ENCODE results near the gene NTF4.
A peak's percentile ranks its signal among the peaks of the same experiment; 100 is the strongest.
"Not testable (repeated sequence)": the region's sequence is repeated elsewhere in the genome, so short reads cannot be mapped to it uniquely, and the experiment has no call there.

DNA sequence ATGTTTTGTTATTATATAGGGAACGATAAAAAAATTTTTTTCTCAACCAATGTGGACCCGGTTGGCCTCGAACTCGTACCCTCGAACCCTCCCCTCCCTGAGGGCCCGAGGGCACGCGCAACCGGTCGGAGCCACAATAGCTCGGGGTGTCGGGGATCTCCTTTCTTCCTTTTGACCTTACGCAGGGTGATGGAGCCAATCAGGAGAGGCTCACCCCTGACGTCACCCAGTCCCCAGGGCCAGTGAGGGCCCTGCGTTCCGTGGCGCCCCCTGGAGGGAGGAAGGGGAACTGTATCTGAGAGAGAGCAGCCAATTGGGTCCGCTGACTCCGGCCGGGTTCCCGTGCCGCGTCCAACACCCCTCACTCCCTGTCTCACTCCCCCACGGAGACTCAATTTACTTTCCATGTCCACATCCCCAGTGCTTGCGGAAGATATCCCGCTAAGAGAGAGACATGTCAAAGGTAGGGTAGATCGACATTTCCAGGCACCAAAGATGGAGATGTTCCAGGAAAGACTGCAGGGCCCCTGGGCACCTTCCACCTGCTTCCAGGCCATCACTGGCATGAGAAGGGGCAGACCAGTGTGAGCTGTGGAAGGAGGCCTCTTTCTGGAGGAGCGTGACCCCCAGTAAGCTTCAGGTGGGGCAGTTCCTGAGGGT lies 32.8 kb downstream of the NTF4 start, which contains the start of gene CGB2:
- TF ChIP-seq, protein P1, sequence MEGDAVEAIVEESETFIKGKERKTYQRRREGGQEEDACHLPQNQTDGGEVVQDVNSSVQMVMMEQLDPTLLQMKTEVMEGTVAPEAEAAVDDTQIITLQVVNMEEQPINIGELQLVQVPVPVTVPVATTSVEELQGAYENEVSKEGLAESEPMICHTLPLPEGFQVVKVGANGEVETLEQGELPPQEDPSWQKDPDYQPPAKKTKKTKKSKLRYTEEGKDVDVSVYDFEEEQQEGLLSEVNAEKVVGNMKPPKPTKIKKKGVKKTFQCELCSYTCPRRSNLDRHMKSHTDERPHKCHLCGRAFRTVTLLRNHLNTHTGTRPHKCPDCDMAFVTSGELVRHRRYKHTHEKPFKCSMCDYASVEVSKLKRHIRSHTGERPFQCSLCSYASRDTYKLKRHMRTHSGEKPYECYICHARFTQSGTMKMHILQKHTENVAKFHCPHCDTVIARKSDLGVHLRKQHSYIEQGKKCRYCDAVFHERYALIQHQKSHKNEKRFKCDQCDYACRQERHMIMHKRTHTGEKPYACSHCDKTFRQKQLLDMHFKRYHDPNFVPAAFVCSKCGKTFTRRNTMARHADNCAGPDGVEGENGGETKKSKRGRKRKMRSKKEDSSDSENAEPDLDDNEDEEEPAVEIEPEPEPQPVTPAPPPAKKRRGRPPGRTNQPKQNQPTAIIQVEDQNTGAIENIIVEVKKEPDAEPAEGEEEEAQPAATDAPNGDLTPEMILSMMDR (conservative IDR thresholded peaks at IDR 0.05; ENCODE audit: low read depth in 2 of 2), result peak; percentile 67 to 70
- TF ChIP-seq, protein P2, sequence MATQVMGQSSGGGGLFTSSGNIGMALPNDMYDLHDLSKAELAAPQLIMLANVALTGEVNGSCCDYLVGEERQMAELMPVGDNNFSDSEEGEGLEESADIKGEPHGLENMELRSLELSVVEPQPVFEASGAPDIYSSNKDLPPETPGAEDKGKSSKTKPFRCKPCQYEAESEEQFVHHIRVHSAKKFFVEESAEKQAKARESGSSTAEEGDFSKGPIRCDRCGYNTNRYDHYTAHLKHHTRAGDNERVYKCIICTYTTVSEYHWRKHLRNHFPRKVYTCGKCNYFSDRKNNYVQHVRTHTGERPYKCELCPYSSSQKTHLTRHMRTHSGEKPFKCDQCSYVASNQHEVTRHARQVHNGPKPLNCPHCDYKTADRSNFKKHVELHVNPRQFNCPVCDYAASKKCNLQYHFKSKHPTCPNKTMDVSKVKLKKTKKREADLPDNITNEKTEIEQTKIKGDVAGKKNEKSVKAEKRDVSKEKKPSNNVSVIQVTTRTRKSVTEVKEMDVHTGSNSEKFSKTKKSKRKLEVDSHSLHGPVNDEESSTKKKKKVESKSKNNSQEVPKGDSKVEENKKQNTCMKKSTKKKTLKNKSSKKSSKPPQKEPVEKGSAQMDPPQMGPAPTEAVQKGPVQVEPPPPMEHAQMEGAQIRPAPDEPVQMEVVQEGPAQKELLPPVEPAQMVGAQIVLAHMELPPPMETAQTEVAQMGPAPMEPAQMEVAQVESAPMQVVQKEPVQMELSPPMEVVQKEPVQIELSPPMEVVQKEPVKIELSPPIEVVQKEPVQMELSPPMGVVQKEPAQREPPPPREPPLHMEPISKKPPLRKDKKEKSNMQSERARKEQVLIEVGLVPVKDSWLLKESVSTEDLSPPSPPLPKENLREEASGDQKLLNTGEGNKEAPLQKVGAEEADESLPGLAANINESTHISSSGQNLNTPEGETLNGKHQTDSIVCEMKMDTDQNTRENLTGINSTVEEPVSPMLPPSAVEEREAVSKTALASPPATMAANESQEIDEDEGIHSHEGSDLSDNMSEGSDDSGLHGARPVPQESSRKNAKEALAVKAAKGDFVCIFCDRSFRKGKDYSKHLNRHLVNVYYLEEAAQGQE (IDR thresholded peaks at IDR 0.05; ENCODE audit: unreplicated experiment), result not testable (repeated sequence)
- not testable (repeated sequence) for TF ChIP-seq EZH2 (IDR thresholded peaks at IDR 0.05; ENCODE audit: low read depth, unreplicated experiment); EZH2phosphoT487 (IDR thresholded peaks at IDR 0.05; ENCODE audit: unreplicated experiment); POLR2AphosphoS5 (IDR thresholded peaks at IDR 0.05; ENCODE audit: low read depth)
- TF ChIP-seq, protein P3, sequence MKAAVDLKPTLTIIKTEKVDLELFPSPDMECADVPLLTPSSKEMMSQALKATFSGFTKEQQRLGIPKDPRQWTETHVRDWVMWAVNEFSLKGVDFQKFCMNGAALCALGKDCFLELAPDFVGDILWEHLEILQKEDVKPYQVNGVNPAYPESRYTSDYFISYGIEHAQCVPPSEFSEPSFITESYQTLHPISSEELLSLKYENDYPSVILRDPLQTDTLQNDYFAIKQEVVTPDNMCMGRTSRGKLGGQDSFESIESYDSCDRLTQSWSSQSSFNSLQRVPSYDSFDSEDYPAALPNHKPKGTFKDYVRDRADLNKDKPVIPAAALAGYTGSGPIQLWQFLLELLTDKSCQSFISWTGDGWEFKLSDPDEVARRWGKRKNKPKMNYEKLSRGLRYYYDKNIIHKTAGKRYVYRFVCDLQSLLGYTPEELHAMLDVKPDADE (IDR thresholded peaks at IDR 0.05), result not testable (repeated sequence)
- TF ChIP-seq, protein P4, sequence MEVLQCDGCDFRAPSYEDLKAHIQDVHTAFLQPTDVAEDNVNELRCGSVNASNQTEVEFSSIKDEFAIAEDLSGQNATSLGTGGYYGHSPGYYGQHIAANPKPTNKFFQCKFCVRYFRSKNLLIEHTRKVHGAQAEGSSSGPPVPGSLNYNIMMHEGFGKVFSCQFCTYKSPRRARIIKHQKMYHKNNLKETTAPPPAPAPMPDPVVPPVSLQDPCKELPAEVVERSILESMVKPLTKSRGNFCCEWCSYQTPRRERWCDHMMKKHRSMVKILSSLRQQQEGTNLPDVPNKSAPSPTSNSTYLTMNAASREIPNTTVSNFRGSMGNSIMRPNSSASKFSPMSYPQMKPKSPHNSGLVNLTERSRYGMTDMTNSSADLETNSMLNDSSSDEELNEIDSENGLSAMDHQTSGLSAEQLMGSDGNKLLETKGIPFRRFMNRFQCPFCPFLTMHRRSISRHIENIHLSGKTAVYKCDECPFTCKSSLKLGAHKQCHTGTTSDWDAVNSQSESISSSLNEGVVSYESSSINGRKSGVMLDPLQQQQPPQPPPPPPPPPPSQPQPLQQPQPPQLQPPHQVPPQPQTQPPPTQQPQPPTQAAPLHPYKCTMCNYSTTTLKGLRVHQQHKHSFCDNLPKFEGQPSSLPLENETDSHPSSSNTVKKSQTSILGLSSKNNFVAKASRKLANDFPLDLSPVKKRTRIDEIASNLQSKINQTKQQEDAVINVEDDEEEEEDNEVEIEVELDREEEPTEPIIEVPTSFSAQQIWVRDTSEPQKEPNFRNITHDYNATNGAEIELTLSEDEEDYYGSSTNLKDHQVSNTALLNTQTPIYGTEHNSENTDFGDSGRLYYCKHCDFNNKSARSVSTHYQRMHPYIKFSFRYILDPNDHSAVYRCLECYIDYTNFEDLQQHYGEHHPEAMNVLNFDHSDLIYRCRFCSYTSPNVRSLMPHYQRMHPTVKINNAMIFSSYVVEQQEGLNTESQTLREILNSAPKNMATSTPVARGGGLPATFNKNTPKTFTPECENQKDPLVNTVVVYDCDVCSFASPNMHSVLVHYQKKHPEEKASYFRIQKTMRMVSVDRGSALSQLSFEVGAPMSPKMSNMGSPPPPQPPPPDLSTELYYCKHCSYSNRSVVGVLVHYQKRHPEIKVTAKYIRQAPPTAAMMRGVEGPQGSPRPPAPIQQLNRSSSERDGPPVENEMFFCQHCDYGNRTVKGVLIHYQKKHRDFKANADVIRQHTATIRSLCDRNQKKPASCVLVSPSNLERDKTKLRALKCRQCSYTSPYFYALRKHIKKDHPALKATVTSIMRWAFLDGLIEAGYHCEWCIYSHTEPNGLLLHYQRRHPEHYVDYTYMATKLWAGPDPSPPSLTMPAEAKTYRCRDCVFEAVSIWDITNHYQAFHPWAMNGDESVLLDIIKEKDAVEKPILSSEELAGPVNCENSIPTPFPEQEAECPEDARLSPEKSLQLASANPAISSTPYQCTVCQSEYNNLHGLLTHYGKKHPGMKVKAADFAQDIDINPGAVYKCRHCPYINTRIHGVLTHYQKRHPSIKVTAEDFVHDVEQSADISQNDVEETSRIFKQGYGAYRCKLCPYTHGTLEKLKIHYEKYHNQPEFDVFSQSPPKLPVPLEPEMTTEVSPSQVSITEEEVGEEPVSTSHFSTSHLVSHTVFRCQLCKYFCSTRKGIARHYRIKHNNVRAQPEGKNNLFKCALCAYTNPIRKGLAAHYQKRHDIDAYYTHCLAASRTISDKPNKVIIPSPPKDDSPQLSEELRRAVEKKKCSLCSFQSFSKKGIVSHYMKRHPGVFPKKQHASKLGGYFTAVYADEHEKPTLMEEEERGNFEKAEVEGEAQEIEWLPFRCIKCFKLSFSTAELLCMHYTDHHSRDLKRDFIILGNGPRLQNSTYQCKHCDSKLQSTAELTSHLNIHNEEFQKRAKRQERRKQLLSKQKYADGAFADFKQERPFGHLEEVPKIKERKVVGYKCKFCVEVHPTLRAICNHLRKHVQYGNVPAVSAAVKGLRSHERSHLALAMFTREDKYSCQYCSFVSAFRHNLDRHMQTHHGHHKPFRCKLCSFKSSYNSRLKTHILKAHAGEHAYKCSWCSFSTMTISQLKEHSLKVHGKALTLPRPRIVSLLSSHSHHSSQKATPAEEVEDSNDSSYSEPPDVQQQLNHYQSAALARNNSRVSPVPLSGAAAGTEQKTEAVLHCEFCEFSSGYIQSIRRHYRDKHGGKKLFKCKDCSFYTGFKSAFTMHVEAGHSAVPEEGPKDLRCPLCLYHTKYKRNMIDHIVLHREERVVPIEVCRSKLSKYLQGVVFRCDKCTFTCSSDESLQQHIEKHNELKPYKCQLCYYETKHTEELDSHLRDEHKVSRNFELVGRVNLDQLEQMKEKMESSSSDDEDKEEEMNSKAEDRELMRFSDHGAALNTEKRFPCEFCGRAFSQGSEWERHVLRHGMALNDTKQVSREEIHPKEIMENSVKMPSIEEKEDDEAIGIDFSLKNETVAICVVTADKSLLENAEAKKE (CRISPR knock-in tag; IDR thresholded peaks at IDR 0.05), result not testable (repeated sequence)
- peak; percentile 91 for TF ChIP-seq CREB1 (CRISPR knock-in tag; IDR thresholded peaks at IDR 0.05; ENCODE audit: low read depth)
